Measurements from ENCODE around the gene CHST3.

CHST3 gene

DNA sequence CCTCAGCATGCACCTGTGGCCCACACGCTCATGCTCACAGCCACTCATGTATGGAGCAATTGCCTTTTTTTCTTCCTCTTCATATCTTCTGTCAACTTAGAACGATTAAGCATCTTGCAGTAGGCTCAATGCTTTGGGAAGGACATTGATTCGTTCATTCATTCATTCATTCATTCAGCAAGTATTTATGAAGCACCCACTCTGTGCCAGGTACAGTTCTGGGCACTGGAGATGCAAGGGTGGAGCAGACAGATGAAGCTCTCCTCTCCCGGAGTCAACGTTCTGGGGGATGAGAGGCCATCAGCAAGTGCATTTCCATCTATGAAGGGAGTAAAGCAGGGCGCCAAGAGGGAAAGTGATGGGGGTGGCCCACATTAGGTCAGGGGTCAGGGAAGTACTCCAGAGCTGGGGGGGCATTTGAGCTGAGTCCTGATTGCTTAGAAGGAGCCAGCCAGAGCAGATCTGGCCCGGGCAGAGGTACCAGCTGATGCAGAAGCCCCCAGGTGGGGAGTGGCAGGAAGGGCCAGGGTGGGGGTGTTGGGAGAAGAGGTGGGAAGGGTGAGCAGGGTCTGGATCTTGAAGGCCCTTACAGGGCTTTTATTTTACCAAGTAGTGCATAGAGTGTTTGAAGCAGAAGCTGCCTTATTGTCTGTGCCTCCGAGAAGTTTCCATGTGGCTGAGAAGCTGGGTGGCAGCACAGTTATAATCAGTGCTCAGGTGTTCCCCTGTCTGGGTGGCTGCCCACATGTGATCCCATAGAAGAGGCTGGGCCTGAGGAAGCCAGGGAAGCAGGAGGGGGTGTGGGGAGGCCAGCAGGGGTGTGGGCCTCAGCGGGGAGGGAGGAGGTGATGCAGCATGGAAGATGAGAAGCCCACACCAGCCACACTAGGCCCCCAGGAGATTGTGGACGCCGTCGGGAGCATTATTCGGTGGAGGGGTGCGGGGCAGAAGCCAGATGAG is 36.2 kb downstream of the CHST3 start:
- H3K4me1 ChIP-seq = peaks cover 29% of the 10 kb centered on the region
- TF ChIP-seq, protein P1, sequence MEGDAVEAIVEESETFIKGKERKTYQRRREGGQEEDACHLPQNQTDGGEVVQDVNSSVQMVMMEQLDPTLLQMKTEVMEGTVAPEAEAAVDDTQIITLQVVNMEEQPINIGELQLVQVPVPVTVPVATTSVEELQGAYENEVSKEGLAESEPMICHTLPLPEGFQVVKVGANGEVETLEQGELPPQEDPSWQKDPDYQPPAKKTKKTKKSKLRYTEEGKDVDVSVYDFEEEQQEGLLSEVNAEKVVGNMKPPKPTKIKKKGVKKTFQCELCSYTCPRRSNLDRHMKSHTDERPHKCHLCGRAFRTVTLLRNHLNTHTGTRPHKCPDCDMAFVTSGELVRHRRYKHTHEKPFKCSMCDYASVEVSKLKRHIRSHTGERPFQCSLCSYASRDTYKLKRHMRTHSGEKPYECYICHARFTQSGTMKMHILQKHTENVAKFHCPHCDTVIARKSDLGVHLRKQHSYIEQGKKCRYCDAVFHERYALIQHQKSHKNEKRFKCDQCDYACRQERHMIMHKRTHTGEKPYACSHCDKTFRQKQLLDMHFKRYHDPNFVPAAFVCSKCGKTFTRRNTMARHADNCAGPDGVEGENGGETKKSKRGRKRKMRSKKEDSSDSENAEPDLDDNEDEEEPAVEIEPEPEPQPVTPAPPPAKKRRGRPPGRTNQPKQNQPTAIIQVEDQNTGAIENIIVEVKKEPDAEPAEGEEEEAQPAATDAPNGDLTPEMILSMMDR (IDR thresholded peaks at IDR 0.05; ENCODE audit: low read depth, low read length) = no peak
- DNase-seq = no peak
- H3K4me3 ChIP-seq (ENCODE audit: low read depth, low read length) = no peak overlapping the region
- no peaks in the 10 kb centered on the region for H3K27me3 ChIP-seq
- no peaks in the 10 kb centered on the region; the same call in 1 of the 2 replicates for H3K36me3 ChIP-seq
- H3K9me3 ChIP-seq = no peaks in the 10 kb centered on the region

DNA sequence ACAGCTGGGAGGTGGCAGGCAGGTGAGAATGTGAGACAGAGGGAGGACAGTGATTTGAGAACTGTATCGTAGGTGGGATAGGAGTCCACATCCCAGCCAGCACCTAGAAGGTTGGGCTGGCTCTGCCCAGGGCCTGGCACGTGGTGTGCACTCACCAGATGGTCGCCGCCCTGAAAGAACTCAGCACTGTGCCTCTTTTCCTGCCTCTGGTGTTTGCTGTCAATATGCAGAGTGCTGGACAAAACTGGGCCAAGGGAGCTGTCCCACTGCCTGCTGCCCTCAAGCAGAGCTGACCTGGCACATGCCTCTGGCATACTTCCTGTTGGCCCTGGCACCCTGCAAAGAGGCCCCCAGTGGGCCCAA is 36.8 kb downstream of the CHST3 start:
- Histone ChIP-seq H3K27me3 (no peaks in the 10 kb centered on the region), H3K9me3 (no peaks in the 10 kb centered on the region), H3K4me1 (peaks cover 29% of the 10 kb centered on the region), H3K4me3 (ENCODE audit: low read depth, low read length) (no peak overlapping the region), H3K36me3 (no peaks in the 10 kb centered on the region; the same call in 1 of the 2 replicates)
- TF ChIP-seq, protein P1 (IDR thresholded peaks at IDR 0.05; ENCODE audit: low read depth, low read length) = no peak
- no peak for DNase-seq

DNA sequence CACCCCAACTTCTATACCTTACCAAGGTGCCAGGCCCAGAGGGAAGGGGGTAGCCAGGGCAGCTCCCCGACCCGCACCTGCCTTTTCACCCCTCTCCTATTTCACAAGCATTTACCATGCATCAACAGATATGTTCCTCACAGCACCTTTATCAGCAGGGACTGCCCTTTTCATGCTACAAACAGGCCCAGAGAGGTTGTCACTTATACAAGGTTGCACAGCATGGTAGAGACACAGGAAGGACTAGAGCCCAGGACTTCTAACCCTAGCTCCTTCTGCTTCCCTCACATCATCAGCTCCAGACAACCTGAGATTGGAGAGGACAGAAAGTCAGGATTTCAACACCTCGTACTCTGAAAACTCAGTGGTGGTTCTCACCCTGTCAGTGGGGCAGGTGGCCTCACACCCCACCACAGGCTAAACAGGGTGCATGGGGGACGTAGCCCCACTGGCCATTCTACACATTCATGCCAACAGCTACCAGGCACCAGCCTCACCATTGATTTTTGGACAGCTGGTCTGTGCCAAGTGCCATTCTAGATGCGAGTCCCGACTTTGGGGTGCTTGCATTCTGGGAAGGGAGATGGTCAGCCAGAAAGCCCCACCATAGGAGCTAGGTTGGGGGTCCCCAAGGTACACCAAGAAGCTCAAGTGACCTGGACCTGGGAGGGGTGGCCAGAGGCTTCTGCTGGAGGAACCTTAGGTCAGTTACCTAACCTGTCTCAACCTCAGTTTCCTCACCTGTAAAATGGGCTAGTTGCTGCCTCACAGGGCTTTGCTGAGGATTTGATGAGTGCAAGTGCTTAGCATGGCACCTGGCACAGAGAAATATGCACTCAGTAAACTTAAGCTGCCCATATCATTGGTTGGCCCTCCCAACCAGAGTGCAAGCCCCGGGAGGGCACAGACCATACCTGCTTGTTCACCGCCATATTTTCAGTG is 38.4 kb downstream of the CHST3 start:
- no peaks in the 10 kb centered on the region for H3K9me3 ChIP-seq
- no peak for DNase-seq
- peaks cover 29% of the 10 kb centered on the region for H3K4me1 ChIP-seq
- H3K4me3 ChIP-seq (ENCODE audit: low read depth, low read length) = no peak overlapping the region
- H3K27me3 ChIP-seq = no peaks in the 10 kb centered on the region
- TF ChIP-seq, protein P1 (IDR thresholded peaks at IDR 0.05; ENCODE audit: low read depth, low read length) = no peak
- H3K36me3 ChIP-seq = peaks cover 9% of the 10 kb centered on the region

DNA sequence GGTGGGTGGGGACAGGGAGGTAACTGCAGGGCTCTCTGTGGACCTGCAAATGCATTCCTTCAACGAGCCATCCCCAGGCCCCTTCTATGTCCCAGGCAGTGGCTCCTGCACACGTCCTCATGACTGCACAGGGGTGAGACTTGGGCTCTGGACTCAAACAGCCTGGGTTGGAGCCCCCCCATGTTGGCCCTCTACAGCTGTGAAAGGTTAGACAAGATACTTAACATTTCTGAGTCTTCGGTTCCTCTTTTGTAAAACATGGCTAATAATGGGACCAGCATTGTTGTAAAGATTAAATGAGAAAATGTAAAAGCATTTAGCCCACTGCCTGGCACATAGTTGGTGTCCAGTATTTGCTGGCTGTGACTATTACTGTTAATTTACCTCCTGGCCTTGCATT is 41.8 kb downstream of the CHST3 start:
- Histone ChIP-seq H3K4me3 (ENCODE audit: low read depth, low read length) (no peak overlapping the region), H3K36me3 (peaks cover 21% of the 10 kb centered on the region), H3K4me1 (peaks cover 24% of the 10 kb centered on the region), H3K9me3 (no peaks in the 10 kb centered on the region), H3K27me3 (no peaks in the 10 kb centered on the region)
- TF ChIP-seq, protein P1 (IDR thresholded peaks at IDR 0.05; ENCODE audit: low read depth, low read length) = no peak
- DNase-seq = no peak

DNA sequence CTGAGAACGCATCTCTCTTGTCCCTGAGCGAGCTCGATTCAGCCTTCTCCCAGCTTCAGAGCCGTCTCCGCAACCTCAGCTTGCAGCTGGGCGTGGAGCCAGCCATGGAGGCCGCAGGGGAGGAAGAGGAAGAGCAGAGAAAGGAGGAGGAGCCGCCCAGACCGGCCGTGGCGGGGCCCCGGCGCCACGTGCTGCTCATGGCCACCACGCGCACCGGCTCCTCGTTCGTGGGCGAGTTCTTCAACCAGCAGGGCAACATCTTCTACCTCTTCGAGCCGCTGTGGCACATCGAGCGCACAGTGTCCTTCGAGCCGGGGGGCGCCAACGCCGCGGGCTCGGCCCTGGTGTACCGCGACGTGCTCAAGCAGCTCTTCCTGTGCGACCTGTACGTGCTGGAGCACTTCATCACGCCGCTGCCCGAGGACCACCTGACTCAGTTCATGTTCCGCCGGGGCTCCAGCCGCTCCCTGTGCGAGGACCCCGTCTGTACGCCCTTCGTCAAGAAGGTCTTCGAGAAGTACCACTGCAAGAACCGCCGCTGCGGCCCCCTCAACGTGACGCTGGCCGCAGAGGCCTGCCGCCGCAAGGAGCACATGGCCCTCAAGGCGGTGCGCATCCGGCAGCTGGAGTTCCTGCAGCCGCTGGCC is 43.2 kb downstream of the CHST3 start:
- Histone ChIP-seq H3K9me3 (no peaks in the 10 kb centered on the region), H3K27me3 (no peaks in the 10 kb centered on the region), H3K36me3 (peaks cover 21% of the 10 kb centered on the region), H3K4me3 (ENCODE audit: low read depth, low read length) (no peak overlapping the region), H3K4me1 (peaks cover 27% of the 10 kb centered on the region)
- TF ChIP-seq, protein P1 (IDR thresholded peaks at IDR 0.05; ENCODE audit: low read depth, low read length) = no peak
- DNase-seq = no peak
